DMS 273 treated with DMSO at 0.1 percent for 48 hours (cell line): ENCODE results near the gene R3HCC1L.

Source experiments
- DNase-seq: peaks from one replicate; lab custom pipeline; 2025; lab: John Stamatoyannopoulos, UW

Gene R3HCC1L

DNA sequence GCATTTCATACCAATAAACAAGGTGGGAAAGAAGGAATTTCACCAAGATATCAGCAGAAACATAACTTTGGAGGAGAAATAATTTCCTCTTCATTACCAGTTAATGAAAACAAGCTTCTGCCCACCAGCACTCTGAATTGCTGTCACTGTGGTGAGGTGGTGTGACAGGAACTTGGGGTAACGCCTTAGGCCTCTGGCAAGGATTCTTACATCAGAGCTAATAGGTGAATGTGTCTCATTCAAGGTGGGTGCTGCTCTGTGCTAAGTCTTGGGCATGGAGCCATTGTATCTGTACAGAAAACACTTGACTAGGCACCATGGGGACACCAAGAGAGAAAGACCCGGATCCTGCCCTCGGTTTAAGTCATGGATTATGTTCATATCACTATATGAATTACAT is 141.9 kb downstream of the R3HCC1L start:
- DNase-seq = no peak

DNA sequence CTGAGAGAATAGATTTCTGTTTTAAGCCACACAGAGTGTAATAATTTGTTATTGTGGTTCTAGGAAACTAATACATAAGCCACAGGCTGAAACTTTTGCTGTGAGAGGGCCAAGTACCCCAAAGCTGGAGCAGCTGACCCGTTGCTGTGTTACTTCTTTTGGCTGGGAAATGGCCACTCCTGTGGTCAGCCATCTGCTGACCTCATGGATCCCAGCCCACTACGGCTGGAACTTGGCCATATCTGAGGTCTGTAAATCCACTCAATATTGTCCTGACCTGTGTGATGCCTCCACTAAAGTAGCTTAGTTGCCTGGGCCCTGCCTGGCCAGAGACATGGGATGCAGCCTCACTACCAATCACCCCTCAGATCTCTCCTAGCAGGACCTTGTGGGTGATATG is 151.0 kb downstream of the R3HCC1L start:
- no peak for DNase-seq

DNA sequence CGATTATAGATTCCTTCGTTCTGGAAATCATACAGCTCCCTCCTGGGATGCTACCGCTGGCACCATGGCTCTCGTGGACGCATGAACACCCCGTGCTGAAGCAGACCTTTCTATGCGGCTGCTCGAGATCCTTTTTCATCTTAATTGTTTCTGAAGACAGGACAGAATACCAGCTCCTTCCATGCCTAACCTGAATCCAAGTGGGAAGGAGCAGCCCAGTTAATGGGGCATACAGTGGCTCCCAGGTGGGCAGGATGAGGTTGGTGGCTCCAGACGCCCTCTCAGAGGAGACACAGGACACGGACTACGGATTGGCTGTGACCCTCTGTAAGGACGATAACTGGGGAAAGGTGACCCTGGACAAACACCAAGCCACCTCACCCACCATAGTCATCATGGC is 152.0 kb downstream of the R3HCC1L start:
- DNase-seq = no peak

DNA sequence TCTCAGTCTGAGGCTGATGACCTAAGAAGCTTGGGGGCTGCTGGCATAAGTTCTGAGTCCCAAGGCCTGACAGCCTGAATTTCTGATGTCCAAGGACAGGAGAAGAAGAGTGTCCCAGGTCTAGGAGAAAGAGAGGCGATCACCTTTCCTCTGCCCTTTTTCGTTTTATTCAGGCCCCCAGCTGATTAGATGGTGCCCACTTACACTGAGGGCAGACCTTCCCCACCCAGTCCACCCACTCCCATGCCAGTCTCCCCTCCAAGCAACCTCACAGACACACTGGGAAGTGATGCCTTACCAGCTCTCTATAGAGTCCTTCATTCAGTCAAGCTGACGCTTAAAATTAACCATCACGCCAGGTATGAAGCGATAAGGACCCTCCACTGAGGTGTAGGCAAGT is 152.9 kb downstream of the R3HCC1L start:
- DNase-seq = no peak

DNA sequence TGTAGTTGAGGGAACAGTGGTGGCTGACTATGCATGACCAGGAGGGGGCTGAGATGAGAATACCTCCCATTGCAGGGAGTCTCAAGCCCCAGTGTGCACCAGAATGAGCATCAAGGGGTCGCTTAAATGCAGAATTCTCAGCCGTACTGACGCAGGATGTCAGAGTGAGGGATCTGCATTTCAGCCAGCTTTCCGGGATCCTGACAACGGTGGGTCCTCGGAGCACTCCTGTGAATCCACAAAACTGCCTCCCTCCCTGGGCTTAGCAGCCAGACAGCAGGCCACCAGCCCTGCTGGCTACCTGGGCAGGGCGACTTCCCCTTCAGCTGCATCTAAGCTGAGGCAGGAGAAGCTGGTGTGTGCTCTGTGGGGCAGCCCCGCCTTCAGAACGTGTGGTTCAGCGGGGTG is 155.3 kb downstream of the R3HCC1L start:
- DNase-seq = no peak

DNA sequence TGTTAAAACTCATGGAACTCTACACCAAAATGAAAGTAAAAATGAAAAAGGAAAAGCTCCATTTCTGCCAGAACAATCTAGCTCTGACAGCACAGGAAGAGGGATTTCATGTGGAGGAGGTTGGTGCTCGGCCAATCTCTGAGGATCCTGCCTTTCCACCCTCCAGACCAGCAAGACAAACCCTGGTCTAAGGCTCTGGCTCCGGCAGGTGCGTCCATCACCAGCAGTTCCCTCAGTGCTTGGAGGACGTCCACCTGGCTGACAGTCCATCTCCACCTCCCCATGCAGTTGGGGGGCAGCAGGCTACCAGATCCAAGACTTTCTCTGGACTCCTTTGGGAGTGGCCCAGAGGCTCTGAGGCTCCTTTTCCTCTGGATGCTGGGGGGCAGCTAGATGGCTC is 158.5 kb downstream of the R3HCC1L start:
- no peak for DNase-seq

DNA sequence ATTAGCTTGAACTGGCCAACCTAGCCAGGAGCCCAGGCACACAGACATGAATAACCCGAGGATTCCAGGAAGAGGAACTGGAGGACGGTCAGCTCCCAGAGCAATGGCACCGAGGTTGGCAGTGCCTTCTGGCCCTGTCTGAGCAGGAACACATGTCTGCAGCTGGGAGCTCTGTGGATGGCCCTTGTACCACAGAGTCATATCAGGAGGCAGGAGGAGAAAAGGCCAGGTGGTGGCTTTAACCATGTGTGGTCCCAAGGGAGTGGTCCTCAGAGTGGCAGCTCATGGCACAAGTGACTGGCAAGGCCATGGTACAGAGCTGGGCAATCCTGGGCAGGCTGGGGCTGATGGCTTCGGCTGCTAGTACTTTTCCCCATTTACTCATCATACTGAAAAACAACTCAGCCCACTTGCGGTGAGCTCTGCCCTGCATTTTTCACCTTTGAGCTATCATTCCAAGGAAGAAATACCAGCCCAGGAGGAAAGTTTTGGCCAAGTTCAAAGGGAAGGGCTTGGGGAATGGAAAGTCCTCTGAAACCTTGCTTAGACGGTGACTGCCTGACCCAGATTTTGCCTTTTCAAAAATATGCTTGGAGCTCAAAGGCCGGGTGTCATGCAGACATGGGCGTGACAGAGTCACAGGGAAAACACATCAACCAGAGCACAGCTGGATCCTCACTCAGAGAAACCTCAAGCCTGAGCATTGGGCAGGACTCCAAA is 159.3 kb downstream of the R3HCC1L start:
- no peak for DNase-seq

DNA sequence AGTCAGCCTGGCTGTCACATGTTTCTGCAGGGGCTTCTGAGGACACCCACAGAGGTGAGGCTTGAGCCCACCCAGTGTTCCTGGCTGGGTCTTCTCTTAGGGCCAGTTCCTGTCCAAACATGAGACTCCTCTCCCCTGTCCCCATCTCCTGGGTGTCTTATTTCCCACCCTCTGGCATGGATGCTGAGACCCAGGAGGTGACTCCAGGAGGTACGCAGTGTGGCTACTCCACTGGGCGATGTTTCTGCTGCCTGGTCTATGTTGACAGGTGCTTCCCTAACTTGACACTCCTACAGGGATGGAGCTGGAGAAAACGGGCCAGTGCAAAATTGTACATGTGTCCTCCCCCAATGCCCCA is 159.8 kb downstream of the R3HCC1L start:
- no peak for DNase-seq
